Measurements from ENCODE around the gene TBCA.
A peak's percentile ranks its signal among the peaks of the same experiment; 100 is the strongest.

The TBCA gene

DNA sequence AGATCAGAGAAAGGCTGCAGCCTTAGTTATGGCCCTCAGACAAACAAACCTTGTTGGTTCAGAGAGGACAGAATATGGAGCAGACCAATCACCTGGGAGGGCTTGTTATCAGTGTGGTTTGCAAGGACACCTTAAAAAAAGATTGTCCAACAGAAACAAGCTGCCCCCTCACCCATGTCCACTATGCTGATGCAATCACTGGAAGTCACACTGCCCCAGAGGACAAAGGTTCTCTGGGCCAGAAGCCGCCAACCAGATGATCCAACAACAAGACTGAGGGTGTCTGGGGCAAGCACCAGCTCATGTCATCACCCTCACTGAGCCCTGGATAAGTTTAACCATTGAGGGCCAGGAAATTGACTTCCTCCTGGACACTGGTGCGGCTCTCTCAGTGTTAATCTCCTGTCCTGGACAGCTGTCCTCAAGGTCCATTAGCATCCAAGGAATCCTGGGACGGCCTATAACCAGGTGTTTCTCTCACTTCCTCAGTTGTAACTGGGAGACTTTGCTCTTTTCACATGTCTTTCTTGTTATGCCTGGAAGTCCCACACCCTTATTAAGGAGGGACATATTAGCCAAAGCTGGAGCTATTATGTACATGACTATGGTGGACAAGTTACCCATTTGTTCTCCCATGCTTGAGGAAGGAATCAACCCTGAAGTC lies 36.9 kb upstream of the TBCA start:
- Histone ChIP-seq H3K9me2 (replicated peaks; ENCODE audit: low read depth, low read length) (no peaks in the 10 kb centered on the region), H3K4me2 (ENCODE audit: low read depth, low read length, poor library complexity, severe bottlenecking) (no peak overlapping the region), H3K9ac (ENCODE audit: low read depth, low read length, poor library complexity, severe bottlenecking) (no peak overlapping the region), H3K9me3 (ENCODE audit: insufficient read depth, low read depth, low read length) (no peaks in the 10 kb centered on the region), H3K79me2 (ENCODE audit: insufficient read depth, low read length) (no peaks in the 10 kb centered on the region), H3F3A (ENCODE audit: low read depth) (no peaks in the 10 kb centered on the region), H3K4me1 (ENCODE audit: insufficient read depth, low read length, poor library complexity, severe bottlenecking) (no peaks in the 10 kb centered on the region), H3K36me3 (ENCODE audit: insufficient read depth, low read length) (no peaks in the 10 kb centered on the region), H4K20me1 (ENCODE audit: insufficient read depth, low read length, poor library complexity, severe bottlenecking) (no peaks in the 10 kb centered on the region), H3K4me3 (ENCODE audit: low read length, poor library complexity, severe bottlenecking) (no peak overlapping the region), H3K27me3 (ENCODE audit: insufficient read depth, low read length, poor library complexity, severe bottlenecking) (no peaks in the 10 kb centered on the region), H2AFZ (ENCODE audit: low read length) (no peak overlapping the region)
- TF ChIP-seq EZH2phosphoT487 (IDR thresholded peaks at IDR 0.05; ENCODE audit: borderline replicate concordance), result no peak
- TF ChIP-seq, protein P1, sequence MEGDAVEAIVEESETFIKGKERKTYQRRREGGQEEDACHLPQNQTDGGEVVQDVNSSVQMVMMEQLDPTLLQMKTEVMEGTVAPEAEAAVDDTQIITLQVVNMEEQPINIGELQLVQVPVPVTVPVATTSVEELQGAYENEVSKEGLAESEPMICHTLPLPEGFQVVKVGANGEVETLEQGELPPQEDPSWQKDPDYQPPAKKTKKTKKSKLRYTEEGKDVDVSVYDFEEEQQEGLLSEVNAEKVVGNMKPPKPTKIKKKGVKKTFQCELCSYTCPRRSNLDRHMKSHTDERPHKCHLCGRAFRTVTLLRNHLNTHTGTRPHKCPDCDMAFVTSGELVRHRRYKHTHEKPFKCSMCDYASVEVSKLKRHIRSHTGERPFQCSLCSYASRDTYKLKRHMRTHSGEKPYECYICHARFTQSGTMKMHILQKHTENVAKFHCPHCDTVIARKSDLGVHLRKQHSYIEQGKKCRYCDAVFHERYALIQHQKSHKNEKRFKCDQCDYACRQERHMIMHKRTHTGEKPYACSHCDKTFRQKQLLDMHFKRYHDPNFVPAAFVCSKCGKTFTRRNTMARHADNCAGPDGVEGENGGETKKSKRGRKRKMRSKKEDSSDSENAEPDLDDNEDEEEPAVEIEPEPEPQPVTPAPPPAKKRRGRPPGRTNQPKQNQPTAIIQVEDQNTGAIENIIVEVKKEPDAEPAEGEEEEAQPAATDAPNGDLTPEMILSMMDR (conservative IDR thresholded peaks at IDR 0.05; ENCODE audit: low read length), result no peak

DNA sequence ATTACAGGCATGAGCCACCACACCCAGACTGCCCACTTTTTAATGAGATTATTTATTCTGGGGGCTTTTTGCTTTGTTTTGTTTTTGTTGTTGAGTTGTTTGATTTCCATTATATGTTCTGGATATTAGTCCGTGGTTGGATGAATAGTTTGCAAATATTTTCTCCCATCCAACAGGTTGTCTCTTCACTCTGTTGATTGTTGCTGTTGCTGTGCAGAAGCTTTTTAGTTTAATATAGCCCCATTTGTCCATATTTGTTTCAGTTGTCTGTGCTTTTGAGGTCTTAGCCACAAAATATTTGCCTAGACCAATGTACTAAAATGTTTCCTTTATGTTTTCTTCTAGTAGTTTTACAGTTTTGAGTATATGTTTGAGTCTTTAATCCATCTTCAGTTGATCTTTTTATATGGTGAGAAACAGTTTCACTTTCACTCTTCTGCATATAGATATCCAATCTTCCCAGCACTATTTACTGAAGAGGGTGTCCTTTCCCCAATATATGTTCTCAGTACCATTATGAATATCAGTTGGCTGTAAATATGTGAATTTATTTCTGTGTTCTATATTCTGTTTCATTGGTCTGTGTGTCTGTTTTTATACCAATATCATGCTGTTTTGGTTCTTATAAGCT lies 30.2 kb upstream of the TBCA start:
- Histone ChIP-seq H3K4me2 (ENCODE audit: low read depth, low read length, poor library complexity, severe bottlenecking) (peak overlapping the region; percentile 73), H3K4me1 (ENCODE audit: insufficient read depth, low read length, poor library complexity, severe bottlenecking) (peaks cover 13% of the 10 kb centered on the region), H3K36me3 (ENCODE audit: insufficient read depth, low read length) (no peaks in the 10 kb centered on the region), H4K20me1 (ENCODE audit: insufficient read depth, low read length, poor library complexity, severe bottlenecking) (no peaks in the 10 kb centered on the region), H3F3A (ENCODE audit: low read depth) (no peaks in the 10 kb centered on the region), H3K27me3 (ENCODE audit: insufficient read depth, low read length, poor library complexity, severe bottlenecking) (no peaks in the 10 kb centered on the region), H3K79me2 (ENCODE audit: insufficient read depth, low read length) (no peaks in the 10 kb centered on the region), H3K9me3 (ENCODE audit: insufficient read depth, low read depth, low read length) (peaks cover 8% of the 10 kb centered on the region; the same call in 1 of the 2 replicates), H3K9ac (ENCODE audit: low read depth, low read length, poor library complexity, severe bottlenecking) (peak overlapping the region; percentile 56), H3K4me3 (ENCODE audit: low read length, poor library complexity, severe bottlenecking) (peak overlapping the region; percentile 68), H3K9me2 (replicated peaks; ENCODE audit: low read depth, low read length) (no peaks in the 10 kb centered on the region), H2AFZ (ENCODE audit: low read length) (peak overlapping the region; percentile 90)
- TF ChIP-seq, protein P1 (conservative IDR thresholded peaks at IDR 0.05; ENCODE audit: low read length), result no peak
- TF ChIP-seq EZH2phosphoT487 (IDR thresholded peaks at IDR 0.05; ENCODE audit: borderline replicate concordance), result no peak

DNA sequence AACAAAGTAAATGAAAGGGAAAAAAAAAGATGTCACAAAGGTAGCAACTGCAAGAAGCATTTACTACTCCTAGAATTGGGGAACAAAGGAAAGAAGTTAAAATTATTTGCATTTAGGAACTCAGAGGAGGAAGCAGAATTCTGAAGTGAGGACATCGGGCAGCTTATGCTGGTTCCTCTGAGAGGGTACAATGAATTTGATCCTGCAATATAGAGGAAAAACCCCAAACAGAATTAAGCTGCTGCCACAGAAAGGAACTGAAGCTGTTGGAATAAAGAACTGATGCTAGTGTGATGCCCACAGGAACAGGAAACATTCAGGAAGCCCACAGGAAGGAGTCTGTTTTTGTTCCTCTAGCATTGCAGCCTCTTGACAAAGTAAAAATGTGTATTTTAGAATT lies 22.3 kb upstream of the TBCA start:
- Histone ChIP-seq H3K4me2 (ENCODE audit: low read depth, low read length, poor library complexity, severe bottlenecking) (peak overlapping the region; percentile 72), H3K9me3 (ENCODE audit: insufficient read depth, low read depth, low read length) (peaks cover 27% of the 10 kb centered on the region; the same call in 1 of the 2 replicates), H3K9ac (ENCODE audit: low read depth, low read length, poor library complexity, severe bottlenecking) (peak overlapping the region; percentile 57), H3K27me3 (ENCODE audit: insufficient read depth, low read length, poor library complexity, severe bottlenecking) (no peaks in the 10 kb centered on the region), H3K36me3 (ENCODE audit: insufficient read depth, low read length) (no peaks in the 10 kb centered on the region), H3K4me3 (ENCODE audit: low read length, poor library complexity, severe bottlenecking) (peak overlapping the region; percentile 54), H3K79me2 (ENCODE audit: insufficient read depth, low read length) (no peaks in the 10 kb centered on the region), H3K4me1 (ENCODE audit: insufficient read depth, low read length, poor library complexity, severe bottlenecking) (peaks cover 26% of the 10 kb centered on the region), H3K9me2 (replicated peaks; ENCODE audit: low read depth, low read length) (no peaks in the 10 kb centered on the region), H4K20me1 (ENCODE audit: insufficient read depth, low read length, poor library complexity, severe bottlenecking) (no peaks in the 10 kb centered on the region), H3F3A (ENCODE audit: low read depth) (no peaks in the 10 kb centered on the region), H2AFZ (ENCODE audit: low read length) (peak overlapping the region; percentile 55)
- no peak for TF ChIP-seq EZH2phosphoT487 (IDR thresholded peaks at IDR 0.05; ENCODE audit: borderline replicate concordance)
- TF ChIP-seq, protein P1 (conservative IDR thresholded peaks at IDR 0.05; ENCODE audit: low read length), result no peak
